Measurements from ENCODE around the gene CHN2.

Gene CHN2

GRCh38 chr7:29161231-29161630, 33.3 kb upstream of the CHN2 start:
- Histone ChIP-seq H2BK120ac (ENCODE audit: low read depth, low read length) (no peak overlapping the region), H3K79me1 (ENCODE audit: low read length) (no peaks in the 10 kb centered on the region), H2BK15ac (replicated peaks; ENCODE audit: low read depth) (no peak overlapping the region), H3K56ac (ENCODE audit: low read length) (no peak overlapping the region), H3K18ac (ENCODE audit: low read length) (no peak overlapping the region), H3K36me3 (ENCODE audit: control insufficient read depth, insufficient read depth, low read length) (no peaks in the 10 kb centered on the region), H3K27ac (ENCODE audit: low read depth, low read length) (no peak overlapping the region), H3K4me3 (ENCODE audit: low read length) (no peak overlapping the region), H3K9ac (ENCODE audit: low read length) (no peak overlapping the region), H4K8ac (ENCODE audit: low read depth, low read length) (no peak overlapping the region), H3K27me3 (ENCODE audit: insufficient read depth, low read length, poor library complexity) (no peaks in the 10 kb centered on the region), H3K4me1 (ENCODE audit: control insufficient read depth, low read depth, low read length) (peaks cover 4% of the 10 kb centered on the region), H3K23ac (ENCODE audit: low read length) (no peak overlapping the region), H3K79me2 (ENCODE audit: control insufficient read depth, insufficient read depth, low read length) (no peaks in the 10 kb centered on the region), H3K4ac (ENCODE audit: low read depth, low read length) (no peak overlapping the region), H4K5ac (ENCODE audit: low read length) (no peak overlapping the region), H3K4me2 (ENCODE audit: low read length) (no peak overlapping the region), H2BK5ac (ENCODE audit: low read length) (no peak overlapping the region), H2AK5ac (ENCODE audit: low read length) (no peak overlapping the region)
- WGBS (ENCODE audit: extremely low coverage, insufficient coverage, low lambda C conversion rate), result no CpG with 5 or more reads among the region's 4 CpGs
- no peak for DNase-seq

- no peak for DNase-seq
- H3K79me1 ChIP-seq (ENCODE audit: low read length), result no peaks in the 10 kb centered on the region
- H4K8ac ChIP-seq (ENCODE audit: low read depth, low read length), result no peak overlapping the region
- WGBS (ENCODE audit: extremely low coverage, insufficient coverage, low lambda C conversion rate), result no CpG with 5 or more reads among the region's 6 CpGs
- no peak overlapping the region for H2BK120ac ChIP-seq (ENCODE audit: low read depth, low read length)
- H3K56ac ChIP-seq (ENCODE audit: low read length), result no peak overlapping the region
- no peak overlapping the region for H3K18ac ChIP-seq (ENCODE audit: low read length)
- H3K9ac ChIP-seq (ENCODE audit: low read length), result no peak overlapping the region
- no peaks in the 10 kb centered on the region for H3K27me3 ChIP-seq (ENCODE audit: insufficient read depth, low read length, poor library complexity)
- H3K36me3 ChIP-seq (ENCODE audit: control insufficient read depth, insufficient read depth, low read length), result no peaks in the 10 kb centered on the region
- no peak overlapping the region for H3K4ac ChIP-seq (ENCODE audit: low read depth, low read length)
- H3K27ac ChIP-seq (ENCODE audit: low read depth, low read length), result no peak overlapping the region
- H2AK5ac ChIP-seq (ENCODE audit: low read length), result no peak overlapping the region
- no peaks in the 10 kb centered on the region for H3K79me2 ChIP-seq (ENCODE audit: control insufficient read depth, insufficient read depth, low read length)
- H3K4me1 ChIP-seq (ENCODE audit: control insufficient read depth, low read depth, low read length), result no peaks in the 10 kb centered on the region
- no peak overlapping the region for H2BK15ac ChIP-seq (replicated peaks; ENCODE audit: low read depth)
- no peak overlapping the region for H3K23ac ChIP-seq (ENCODE audit: low read length)
- H4K5ac ChIP-seq (ENCODE audit: low read length), result no peak overlapping the region
- H2BK5ac ChIP-seq (ENCODE audit: low read length), result no peak overlapping the region
- H3K4me2 ChIP-seq (ENCODE audit: low read length), result no peak overlapping the region
- no peak overlapping the region for H3K4me3 ChIP-seq (ENCODE audit: low read length)
These were observed 32.0 kb upstream of the CHN2 start for GRCh38 chr7:29162577-29162976.

DNA sequence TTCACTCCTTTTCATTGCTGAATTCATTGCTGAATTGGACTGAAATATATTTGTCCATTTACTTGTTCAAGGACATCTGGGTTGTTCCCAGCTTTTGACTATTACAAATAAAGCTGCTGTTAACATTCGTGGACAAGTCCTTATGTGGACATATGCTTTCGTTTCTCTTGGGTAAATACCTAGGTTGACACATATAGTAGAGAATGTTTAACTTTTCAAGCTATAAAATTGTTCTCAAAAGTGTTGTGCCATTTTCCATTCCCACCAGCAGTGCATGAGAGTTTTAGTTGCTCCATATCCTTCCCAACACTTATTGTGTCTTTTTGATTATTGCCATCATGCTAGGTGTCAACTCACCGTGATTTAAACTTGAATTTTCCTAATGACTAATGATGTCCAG, 30.7 kb upstream of the CHN2 start:
- Histone ChIP-seq H3K18ac (ENCODE audit: low read length) (no peak overlapping the region), H3K23ac (ENCODE audit: low read length) (no peak overlapping the region)

DNA sequence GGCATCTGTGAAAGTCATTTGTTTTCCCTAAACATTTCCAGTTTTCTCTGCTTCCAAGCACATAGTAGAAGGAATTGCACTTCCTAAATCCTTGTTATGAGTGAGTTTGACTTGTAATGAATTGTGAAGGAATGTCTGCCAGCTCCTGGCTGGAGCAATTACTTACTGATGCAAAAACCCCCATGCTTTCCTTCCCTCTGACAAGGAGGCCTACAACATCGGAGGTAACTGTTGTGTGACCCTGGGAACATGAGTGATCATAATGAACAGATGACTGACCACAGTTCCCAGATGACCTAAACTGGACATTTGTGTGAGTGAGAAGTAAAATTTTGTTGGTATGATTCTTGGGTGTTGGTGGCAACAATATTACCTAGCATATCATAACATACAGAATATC, 26.9 kb upstream of the CHN2 start:
- H3K18ac ChIP-seq (ENCODE audit: low read length), result no peak overlapping the region
- no peak overlapping the region for H3K4me2 ChIP-seq (ENCODE audit: low read length)
- H3K4me3 ChIP-seq (ENCODE audit: low read length), result no peak overlapping the region
- H3K23ac ChIP-seq (ENCODE audit: low read length), result no peak overlapping the region
- no CpG with 5 or more reads among the region's 1 CpG for WGBS (ENCODE audit: extremely low coverage, insufficient coverage, low lambda C conversion rate)
- no peak overlapping the region for H3K27ac ChIP-seq (ENCODE audit: low read depth, low read length)
- no peak overlapping the region for H3K56ac ChIP-seq (ENCODE audit: low read length)
- no peak for DNase-seq
- H2AK5ac ChIP-seq (ENCODE audit: low read length), result no peak overlapping the region
- H2BK15ac ChIP-seq (replicated peaks; ENCODE audit: low read depth), result no peak overlapping the region
- H3K79me1 ChIP-seq (ENCODE audit: low read length), result no peaks in the 10 kb centered on the region
- no peaks in the 10 kb centered on the region for H3K79me2 ChIP-seq (ENCODE audit: control insufficient read depth, insufficient read depth, low read length)
- no peak overlapping the region for H4K5ac ChIP-seq (ENCODE audit: low read length)
- no peak overlapping the region for H3K4ac ChIP-seq (ENCODE audit: low read depth, low read length)
- no peak overlapping the region for H2BK120ac ChIP-seq (ENCODE audit: low read depth, low read length)
- no peaks in the 10 kb centered on the region for H3K36me3 ChIP-seq (ENCODE audit: control insufficient read depth, insufficient read depth, low read length)
- no peak overlapping the region for H3K9ac ChIP-seq (ENCODE audit: low read length)
- H2BK5ac ChIP-seq (ENCODE audit: low read length), result no peak overlapping the region
- no peaks in the 10 kb centered on the region for H3K4me1 ChIP-seq (ENCODE audit: control insufficient read depth, low read depth, low read length)
- no peaks in the 10 kb centered on the region for H3K27me3 ChIP-seq (ENCODE audit: insufficient read depth, low read length, poor library complexity)
- no peak overlapping the region for H4K8ac ChIP-seq (ENCODE audit: low read depth, low read length)

More for the DNA sequence above, 30.7 kb upstream of the CHN2 start:
- DNase-seq, result no peak
- no peaks in the 10 kb centered on the region for H3K27me3 ChIP-seq (ENCODE audit: insufficient read depth, low read length, poor library complexity)
- no peaks in the 10 kb centered on the region for H3K36me3 ChIP-seq (ENCODE audit: control insufficient read depth, insufficient read depth, low read length)
- no peak overlapping the region for H3K9ac ChIP-seq (ENCODE audit: low read length)
- H3K4ac ChIP-seq (ENCODE audit: low read depth, low read length), result no peak overlapping the region
- no peaks in the 10 kb centered on the region for H3K79me1 ChIP-seq (ENCODE audit: low read length)
- WGBS (ENCODE audit: extremely low coverage, insufficient coverage, low lambda C conversion rate), result no CpG with 5 or more reads among the region's 3 CpGs
- H3K27ac ChIP-seq (ENCODE audit: low read depth, low read length), result no peak overlapping the region
- no peak overlapping the region for H2BK15ac ChIP-seq (replicated peaks; ENCODE audit: low read depth)
- no peak overlapping the region for H3K4me2 ChIP-seq (ENCODE audit: low read length)
- no peak overlapping the region for H3K4me3 ChIP-seq (ENCODE audit: low read length)
- no peak overlapping the region for H4K5ac ChIP-seq (ENCODE audit: low read length)
- no peak overlapping the region for H4K8ac ChIP-seq (ENCODE audit: low read depth, low read length)
- no peak overlapping the region for H2AK5ac ChIP-seq (ENCODE audit: low read length)
- H2BK120ac ChIP-seq (ENCODE audit: low read depth, low read length), result no peak overlapping the region
- no peaks in the 10 kb centered on the region for H3K4me1 ChIP-seq (ENCODE audit: control insufficient read depth, low read depth, low read length)
- no peaks in the 10 kb centered on the region for H3K79me2 ChIP-seq (ENCODE audit: control insufficient read depth, insufficient read depth, low read length)
- no peak overlapping the region for H2BK5ac ChIP-seq (ENCODE audit: low read length)
- no peak overlapping the region for H3K56ac ChIP-seq (ENCODE audit: low read length)

- Histone ChIP-seq H3K27me3 (ENCODE audit: insufficient read depth, low read length, poor library complexity) (no peaks in the 10 kb centered on the region), H3K4me3 (ENCODE audit: low read length) (no peak overlapping the region)
- no CpG with 5 or more reads among the region's 7 CpGs for WGBS (ENCODE audit: extremely low coverage, insufficient coverage, low lambda C conversion rate)
These were observed 23.8 kb upstream of the CHN2 start for GRCh38 chr7:29170781-29171180.

DNA sequence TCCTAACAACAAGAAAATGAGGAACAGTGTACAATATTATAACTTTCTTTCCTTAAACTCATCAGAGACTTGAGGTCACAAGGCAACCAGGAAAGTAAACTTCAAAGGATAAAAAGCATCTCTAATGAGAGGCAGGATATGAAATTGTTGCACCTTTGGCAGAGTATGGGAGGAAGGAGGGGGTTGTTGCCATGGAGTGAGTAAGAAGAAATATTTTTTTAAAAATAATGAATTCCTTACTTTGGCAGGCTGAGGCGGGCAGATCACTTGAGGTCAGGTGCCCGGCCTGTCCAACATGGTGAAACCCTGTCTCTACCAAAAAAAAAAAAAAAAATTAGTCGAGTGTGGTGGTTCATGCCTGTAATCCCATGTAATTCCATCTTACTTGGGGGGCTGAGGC, 21.1 kb upstream of the CHN2 start:
- H3K4me3 ChIP-seq (ENCODE audit: low read length), result no peak overlapping the region
- no peaks in the 10 kb centered on the region for H3K79me2 ChIP-seq (ENCODE audit: control insufficient read depth, insufficient read depth, low read length)
- no peak overlapping the region for H2BK15ac ChIP-seq (replicated peaks; ENCODE audit: low read depth)
- H3K27ac ChIP-seq (ENCODE audit: low read depth, low read length), result no peak overlapping the region
- H3K27me3 ChIP-seq (ENCODE audit: insufficient read depth, low read length, poor library complexity), result no peaks in the 10 kb centered on the region
- no peak overlapping the region for H2AK5ac ChIP-seq (ENCODE audit: low read length)
- H4K8ac ChIP-seq (ENCODE audit: low read depth, low read length), result no peak overlapping the region
- no peak overlapping the region for H2BK5ac ChIP-seq (ENCODE audit: low read length)
- no peak overlapping the region for H3K4ac ChIP-seq (ENCODE audit: low read depth, low read length)
- no peaks in the 10 kb centered on the region for H3K36me3 ChIP-seq (ENCODE audit: control insufficient read depth, insufficient read depth, low read length)
- H3K79me1 ChIP-seq (ENCODE audit: low read length), result no peaks in the 10 kb centered on the region
- no peaks in the 10 kb centered on the region for H3K4me1 ChIP-seq (ENCODE audit: control insufficient read depth, low read depth, low read length)
- no peak for DNase-seq
- H2BK120ac ChIP-seq (ENCODE audit: low read depth, low read length), result no peak overlapping the region
- no peak overlapping the region for H3K18ac ChIP-seq (ENCODE audit: low read length)
- WGBS (ENCODE audit: extremely low coverage, insufficient coverage, low lambda C conversion rate), result no CpG with 5 or more reads among the region's 3 CpGs
- no peak overlapping the region for H3K4me2 ChIP-seq (ENCODE audit: low read length)
- no peak overlapping the region for H3K23ac ChIP-seq (ENCODE audit: low read length)
- H4K5ac ChIP-seq (ENCODE audit: low read length), result no peak overlapping the region
- no peak overlapping the region for H3K56ac ChIP-seq (ENCODE audit: low read length)
- H3K9ac ChIP-seq (ENCODE audit: low read length), result no peak overlapping the region

More at GRCh38 chr7:29170781-29171180, 23.8 kb upstream of the CHN2 start:
- Histone ChIP-seq H3K4me2 (ENCODE audit: low read length) (no peak overlapping the region), H3K9ac (ENCODE audit: low read length) (no peak overlapping the region), H4K8ac (ENCODE audit: low read depth, low read length) (no peak overlapping the region), H3K23ac (ENCODE audit: low read length) (no peak overlapping the region), H3K79me1 (ENCODE audit: low read length) (no peaks in the 10 kb centered on the region), H3K18ac (ENCODE audit: low read length) (no peak overlapping the region), H4K5ac (ENCODE audit: low read length) (no peak overlapping the region), H3K4ac (ENCODE audit: low read depth, low read length) (no peak overlapping the region), H2BK15ac (replicated peaks; ENCODE audit: low read depth) (no peak overlapping the region), H3K4me1 (ENCODE audit: control insufficient read depth, low read depth, low read length) (no peaks in the 10 kb centered on the region), H3K27ac (ENCODE audit: low read depth, low read length) (no peak overlapping the region), H3K56ac (ENCODE audit: low read length) (no peak overlapping the region), H2BK120ac (ENCODE audit: low read depth, low read length) (no peak overlapping the region), H2AK5ac (ENCODE audit: low read length) (no peak overlapping the region), H3K36me3 (ENCODE audit: control insufficient read depth, insufficient read depth, low read length) (no peaks in the 10 kb centered on the region), H2BK5ac (ENCODE audit: low read length) (no peak overlapping the region), H3K79me2 (ENCODE audit: control insufficient read depth, insufficient read depth, low read length) (no peaks in the 10 kb centered on the region)
- DNase-seq, result no peak

Measured in mesendoderm (in vitro differentiated cells).